Mesenchymal stem cell (in vitro differentiated cells and primary cell): ENCODE measurements around the gene RTP3.
"Not testable (repeated sequence)": the region's sequence is repeated elsewhere in the genome, so short reads cannot be mapped to it uniquely, and the experiment has no call there.

Experiments
- DNase-seq: peaks from one replicate; pipeline ENCODE4 v3.0.0-alpha.2; 2013
- H2AFZ ChIP-seq: one replicate; pipeline ENCODE4 v1.6.1; 2013; ENCODE audit warnings: low read depth, mild to moderate bottlenecking, control low read depth, inconsistent platforms, low read length, moderate library complexity
- H2AK5ac ChIP-seq: 2 replicates; pipeline ENCODE4 v1.6.1; 2013; ENCODE audit warnings: low read length, moderate library complexity, mild to moderate bottlenecking, inconsistent platforms; ENCODE audit not compliant: severe bottlenecking
- H2BK120ac ChIP-seq: one replicate; pipeline ENCODE4 v1.6.1; 2013; ENCODE audit warnings: low read depth, mild to moderate bottlenecking, inconsistent platforms, low read length, moderate library complexity
- H2BK12ac ChIP-seq, 2 experiments: one replicate each; pipeline ENCODE4 v1.6.1; 2013; ENCODE audit warnings: inconsistent platforms in 2 of 2, low read length in 2 of 2, mild to moderate bottlenecking in 2 of 2, moderate library complexity in 2 of 2, control low read depth in 1 of 2
- H2BK15ac ChIP-seq: one replicate; pipeline ENCODE4 v1.6.1; 2013; ENCODE audit warnings: mild to moderate bottlenecking, low read depth, inconsistent platforms; ENCODE audit not compliant: poor library complexity, severe bottlenecking
- H2BK5ac ChIP-seq: 2 replicates; pipeline ENCODE4 v1.6.1; 2013; ENCODE audit warnings: low read depth, mild to moderate bottlenecking, low read length, control low read depth, inconsistent platforms; ENCODE audit not compliant: poor library complexity, severe bottlenecking
- H3K14ac ChIP-seq, 2 experiments: one replicate each; pipeline ENCODE4 v1.6.1; 2013; ENCODE audit warnings: inconsistent platforms in 2 of 2, low read length in 2 of 2, control low read depth in 1 of 2, mild to moderate bottlenecking in 1 of 2, moderate library complexity in 1 of 2
- H3K18ac ChIP-seq, 2 experiments: one replicate each; pipeline ENCODE4 v1.6.1; 2013; ENCODE audit warnings: inconsistent platforms in 2 of 2, low read length in 2 of 2, control low read depth in 1 of 2, low read depth in 1 of 2, mild to moderate bottlenecking in 1 of 2
- H3K23ac ChIP-seq, 2 experiments: one replicate each; pipeline ENCODE4 v1.6.1; 2013; ENCODE audit warnings: inconsistent platforms in 2 of 2, low read length in 2 of 2, mild to moderate bottlenecking in 2 of 2, moderate library complexity in 2 of 2, control low read depth in 1 of 2
- H3K27ac ChIP-seq: 2 replicates; pipeline ENCODE4 v1.5.1; 2013; ENCODE audit warnings: mild to moderate bottlenecking, moderate library complexity, low read length, control low read depth, inconsistent platforms; ENCODE audit not compliant: poor library complexity, severe bottlenecking
- H3K27me3 ChIP-seq, 2 experiments: 2 replicates each; pipeline versions ENCODE4 v1.6.1 to v1.7.0; 2013; ENCODE audit warnings: low read length in 2 of 2, mild to moderate bottlenecking in 2 of 2, moderate library complexity in 2 of 2, control low read depth in 1 of 2, inconsistent platforms in 1 of 2; ENCODE audit not compliant: control insufficient read depth in 1 of 2, insufficient read depth in 1 of 2
- H3K36me3 ChIP-seq, 2 experiments: 2 replicates each; pipeline versions ENCODE4 v1.6.1 to v1.7.0; 2013; ENCODE audit warnings: low read length in 2 of 2, control low read depth in 1 of 2, inconsistent platforms in 1 of 2, low read depth in 1 of 2, mild to moderate bottlenecking in 1 of 2; ENCODE audit not compliant: insufficient read depth in 2 of 2, control insufficient read depth in 1 of 2
- H3K4ac ChIP-seq, 2 experiments: one replicate each; pipeline ENCODE4 v1.6.1; 2013; ENCODE audit warnings: inconsistent platforms in 2 of 2, low read length in 2 of 2, mild to moderate bottlenecking in 2 of 2, moderate library complexity in 2 of 2, control low read depth in 1 of 2, low read depth in 1 of 2
- H3K4me1 ChIP-seq: 2 replicates; pipeline ENCODE4 v1.6.1; 2013; ENCODE audit warnings: low read depth, low read length, control low read depth; ENCODE audit not compliant: control insufficient read depth, insufficient read depth
- H3K4me2 ChIP-seq: 2 replicates; pipeline ENCODE4 v1.6.1; 2013; ENCODE audit warnings: low read length, mild to moderate bottlenecking, inconsistent platforms; ENCODE audit not compliant: poor library complexity, severe bottlenecking
- H3K4me3 ChIP-seq, 2 experiments: 2 replicates each; pipeline versions ENCODE4 v1.5.1 to v1.7.0; 2013; ENCODE audit warnings: low read length in 2 of 2, mild to moderate bottlenecking in 2 of 2, control low read depth in 1 of 2, low read depth in 1 of 2; ENCODE audit not compliant: insufficient read depth in 1 of 2
- H3K79me1 ChIP-seq: replicated peaks from 2 replicates; pipeline ENCODE4 v1.6.1; 2013; ENCODE audit warnings: mild to moderate bottlenecking, control low read depth, low read length, inconsistent platforms; ENCODE audit not compliant: poor library complexity, severe bottlenecking
- H3K9ac ChIP-seq: 2 replicates; pipeline ENCODE4 v1.7.0; 2013; ENCODE audit warnings: mild to moderate bottlenecking, low read length, moderate library complexity
- H3K9me3 ChIP-seq: 2 replicates; pipeline ENCODE4 v1.7.0; 2013; ENCODE audit warnings: mild to moderate bottlenecking, low read length; ENCODE audit not compliant: control insufficient read depth
- H4K8ac ChIP-seq: one replicate; pipeline ENCODE4 v1.6.1; 2013; ENCODE audit warnings: inconsistent platforms, mild to moderate bottlenecking, low read length, moderate library complexity
- H4K91ac ChIP-seq: one replicate; pipeline ENCODE4 v1.6.1; 2013; ENCODE audit warnings: mild to moderate bottlenecking, low read length, inconsistent platforms
- WGBS: methylation state at CpG from one replicate; pipeline ENCODE4 v1.1.7; 2013; ENCODE audit warnings: mixed read lengths; 5-methylcytosine and 5-hydroxymethylcytosine counted together

The RTP3 gene

DNA sequence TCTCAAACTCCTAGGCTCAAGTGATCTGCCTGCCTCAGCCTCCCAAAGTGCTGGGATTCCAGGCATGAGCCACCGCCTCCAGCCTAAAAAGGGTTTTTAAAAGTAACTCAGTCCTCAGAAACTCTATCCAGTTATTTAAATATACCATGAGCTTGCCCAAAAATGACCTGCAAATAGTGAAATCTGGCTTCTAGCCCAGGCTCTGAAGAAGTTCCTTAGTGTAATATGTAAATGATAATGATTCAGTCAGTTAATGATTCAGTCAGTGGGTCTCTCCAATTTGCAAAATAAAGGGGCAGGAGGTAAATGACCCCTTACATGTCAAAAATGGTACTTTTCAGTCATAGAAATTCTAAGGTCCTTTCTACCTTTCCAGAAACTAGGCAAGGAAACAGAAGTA is 39.5 kb downstream of the RTP3 start:
- no peak for DNase-seq
- Histone ChIP-seq H3K9me3 (no peaks in the 10 kb centered on the region), H3K4me2 (no peak overlapping the region), H4K91ac (no peak overlapping the region), H3K9ac (no peak overlapping the region), H4K8ac (no peak overlapping the region), H2AFZ (no peak overlapping the region), H3K27ac (no peak overlapping the region), H2BK5ac (no peak overlapping the region), H3K27me3 (no peaks in the 10 kb centered on the region), H2AK5ac (no peak overlapping the region), H3K4me3 (no peak overlapping the region), H2BK15ac (no peak overlapping the region), H3K23ac (no peak overlapping the region), H3K79me1 (no peaks in the 10 kb centered on the region), H3K36me3 (peaks cover 0 to 5% of the 10 kb centered on the region in 2 experiments), H2BK12ac (no peak overlapping the region), H3K4ac (no peak overlapping the region), H2BK120ac (no peak overlapping the region), H3K4me1 (peaks cover 14% of the 10 kb centered on the region), H3K14ac (no peak overlapping the region), H3K18ac (no peak overlapping the region)
- 100% methylated on average over 1 of the region's 1 CpG for WGBS

DNA sequence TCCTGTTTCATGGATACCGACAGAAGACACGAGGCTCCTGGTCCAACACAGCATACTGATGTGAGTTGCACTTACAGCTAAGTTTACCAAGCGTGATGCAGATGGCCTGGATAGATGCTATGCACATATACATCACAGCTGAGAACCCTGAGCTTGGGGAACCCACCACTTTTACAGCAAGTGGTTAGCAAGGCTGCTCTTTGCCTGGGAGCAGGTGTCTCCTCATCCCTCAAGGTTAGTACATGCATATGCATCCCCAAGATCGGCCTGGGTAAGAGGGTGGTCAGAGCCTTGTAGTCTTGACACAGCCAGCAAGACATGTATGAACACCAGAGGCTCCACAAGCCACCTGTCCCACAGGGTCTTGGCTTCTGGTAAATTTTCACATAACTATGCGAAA is 40.0 kb downstream of the RTP3 start:
- H3K36me3 ChIP-seq: peaks cover 0 to 5% of the 10 kb centered on the region in 2 experiments
- no peak overlapping the region for H2BK15ac ChIP-seq
- H2AK5ac ChIP-seq: no peak overlapping the region
- no peak overlapping the region for H3K9ac ChIP-seq
- no peak overlapping the region for H2BK5ac ChIP-seq
- no peak overlapping the region for H4K8ac ChIP-seq
- no peaks in the 10 kb centered on the region for H3K9me3 ChIP-seq
- H3K4me1 ChIP-seq: peaks cover 16% of the 10 kb centered on the region
- no peak overlapping the region for H2BK120ac ChIP-seq
- H3K27me3 ChIP-seq: no peaks in the 10 kb centered on the region
- H3K79me1 ChIP-seq: no peaks in the 10 kb centered on the region
- no peak overlapping the region for H3K4ac ChIP-seq
- no peak overlapping the region for H3K27ac ChIP-seq
- H3K23ac ChIP-seq: no peak overlapping the region
- no peak overlapping the region for H4K91ac ChIP-seq
- H3K4me2 ChIP-seq: no peak overlapping the region
- DNase-seq: no peak
- H2BK12ac ChIP-seq: no peak overlapping the region
- no peak overlapping the region for H3K4me3 ChIP-seq
- no peak overlapping the region for H3K14ac ChIP-seq
- peak overlapping the region; percentile 18 to 19 for H3K18ac ChIP-seq
- no peak overlapping the region for H2AFZ ChIP-seq
- 95% methylated on average over 5 of the region's 5 CpGs for WGBS

DNA sequence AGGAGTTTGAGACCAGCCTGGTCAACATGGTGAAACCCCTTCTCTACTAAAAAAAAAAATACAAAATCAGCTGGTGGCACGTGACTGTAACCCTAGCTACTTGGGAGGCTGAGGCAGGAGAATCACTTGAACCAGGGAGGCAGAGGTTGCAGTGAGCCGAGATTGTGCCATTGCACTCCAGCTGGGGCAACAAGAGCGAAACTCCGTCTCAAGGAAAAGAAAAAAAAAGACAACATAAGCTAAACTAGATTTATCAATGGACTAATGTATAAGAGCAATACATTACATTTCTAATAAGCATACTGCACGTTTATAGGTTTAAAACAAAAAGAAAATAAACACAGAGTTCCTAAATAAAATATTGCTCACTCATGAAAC is 40.6 kb downstream of the RTP3 start:
- not testable (repeated sequence) for H3K23ac ChIP-seq, H4K8ac ChIP-seq, H3K27me3 ChIP-seq, H3K9me3 ChIP-seq, H3K4me3 ChIP-seq, DNase-seq, H2BK12ac ChIP-seq, H2AK5ac ChIP-seq, H3K4me2 ChIP-seq, H2BK5ac ChIP-seq, H3K36me3 ChIP-seq, H3K27ac ChIP-seq, H3K79me1 ChIP-seq, H2AFZ ChIP-seq, H3K14ac ChIP-seq, H3K18ac ChIP-seq, H2BK120ac ChIP-seq, H3K4ac ChIP-seq, H4K91ac ChIP-seq, H2BK15ac ChIP-seq
- Histone ChIP-seq H3K9ac (peak overlapping the region; percentile 13), H3K4me1 (peaks cover 16% of the 10 kb centered on the region)
- no CpG with 5 or more reads among the region's 5 CpGs for WGBS

- peak overlapping the region in 1 of 2 experiments; percentile 19 for H3K18ac ChIP-seq
- H2BK12ac ChIP-seq: peak overlapping the region in 1 of 2 experiments; percentile 61
- H2BK5ac ChIP-seq: no peak overlapping the region
- peak overlapping the region; percentile 13 for H3K9ac ChIP-seq
- peak overlapping the region; percentile 53 for H3K4me2 ChIP-seq
- H3K14ac ChIP-seq: no peak overlapping the region
- no peaks in the 10 kb centered on the region for H3K27me3 ChIP-seq
- no peaks in the 10 kb centered on the region for H3K9me3 ChIP-seq
- no peak overlapping the region for H3K23ac ChIP-seq
- H2BK120ac ChIP-seq: no peak overlapping the region
- 4% methylated on average over 13 of the region's 14 CpGs for WGBS
- no peak overlapping the region for H3K4ac ChIP-seq
- H4K91ac ChIP-seq: no peak overlapping the region
- no peak overlapping the region for H2BK15ac ChIP-seq
- no peak overlapping the region for H2AK5ac ChIP-seq
- peak; percentile 53 for DNase-seq
- H4K8ac ChIP-seq: peak overlapping the region; percentile 84
- H3K79me1 ChIP-seq: no peaks in the 10 kb centered on the region
- H3K4me1 ChIP-seq: peaks cover 16% of the 10 kb centered on the region
- H3K4me3 ChIP-seq: no peak overlapping the region
- peak overlapping the region; percentile 8 for H2AFZ ChIP-seq
- H3K27ac ChIP-seq: no peak overlapping the region
- peaks cover 0 to 5% of the 10 kb centered on the region in 2 experiments for H3K36me3 ChIP-seq
Measured at GRCh38 chr3:46538803-46539442, 41.1 kb downstream of the RTP3 start.
